ENCODE results near the gene FAM89B. TPM values are rescaled to one million over a fixed set of nuclear protein-coding genes. Genes with fewer than 3 reads are reported as not detected.

The FAM89B gene
- polyA plus RNA-seq, 1 donor from 2014 or later = 75.1 TPM

DNA sequence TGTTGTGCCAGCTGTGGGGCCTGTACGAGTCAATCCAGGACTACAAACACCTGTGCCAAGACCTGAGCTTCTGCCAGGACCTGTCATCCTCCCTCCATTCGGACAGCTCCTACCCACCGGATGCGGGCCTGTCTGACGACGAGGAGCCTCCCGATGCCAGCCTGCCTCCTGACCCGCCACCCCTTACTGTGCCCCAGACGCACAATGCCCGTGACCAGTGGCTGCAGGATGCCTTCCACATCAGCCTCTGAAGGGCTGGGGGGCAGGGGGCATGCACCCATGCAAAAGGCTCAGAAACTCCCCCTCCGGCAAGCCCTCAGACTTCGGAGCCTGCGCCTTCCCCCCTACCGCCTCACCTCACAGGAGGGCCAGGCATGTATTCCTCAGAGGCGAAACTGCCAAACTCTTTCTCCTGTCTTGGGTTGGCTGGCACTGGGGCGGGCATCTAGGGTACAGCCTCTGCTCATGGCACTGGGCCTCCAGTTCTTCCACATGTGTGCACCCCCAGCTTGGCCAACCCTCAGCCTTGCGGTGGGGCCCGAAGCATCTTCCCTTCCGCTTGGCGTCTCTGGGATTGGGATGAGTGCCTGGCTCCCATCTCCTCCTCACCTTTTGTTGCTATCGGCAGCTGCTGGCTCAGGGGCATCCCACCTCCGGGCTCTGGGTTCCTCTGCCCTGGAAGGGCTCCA lies 1.2 kb downstream of the FAM89B start:
- H4K20me1 ChIP-seq (ENCODE audit: insufficient read depth) = peaks cover 15% of the 10 kb centered on the region
- peak overlapping the region; percentile 73 for H3K27ac ChIP-seq (ENCODE audit: low read length)
- peaks cover 43% of the 10 kb centered on the region for H3K79me2 ChIP-seq (replicated peaks; ENCODE audit: insufficient read depth, low read length)
- H3F3A ChIP-seq (ENCODE audit: insufficient read depth, low read length, poor library complexity, severe bottlenecking) = peaks cover 9% of the 10 kb centered on the region
- H3K9me3 ChIP-seq (ENCODE audit: low read length) = no peaks in the 10 kb centered on the region
- peak overlapping the region; percentile 91 for H3K9ac ChIP-seq (ENCODE audit: low read length)
- no peaks in the 10 kb centered on the region for H3K9me2 ChIP-seq (ENCODE audit: insufficient read depth, low read length)
- peaks cover 7% of the 10 kb centered on the region for H3K27me3 ChIP-seq (ENCODE audit: insufficient read depth, low read depth, low read length)
- peak overlapping the region; percentile 82 for H3K4me3 ChIP-seq (ENCODE audit: low read length)
- H2AFZ ChIP-seq (ENCODE audit: low read depth, low read length) = no peak overlapping the region
- no peaks in the 10 kb centered on the region for H3K36me3 ChIP-seq (ENCODE audit: insufficient read depth, low read length)
- peak overlapping the region; percentile 88 for H3K4me2 ChIP-seq (ENCODE audit: low read length)
- TF ChIP-seq MXI1 (conservative IDR thresholded peaks at IDR 0.05; ENCODE audit: poor library complexity, severe bottlenecking) (no peak), EZH2 (IDR thresholded peaks at IDR 0.05; ENCODE audit: borderline replicate concordance, insufficient read depth, low read length, poor library complexity, severe bottlenecking) (no peak), SMC3 (conservative IDR thresholded peaks at IDR 0.05; ENCODE audit: poor library complexity) (no peak), RAD21 (conservative IDR thresholded peaks at IDR 0.05) (no peak), TAF1 (IDR thresholded peaks at IDR 0.05; ENCODE audit: low read depth) (no peak), POLR2AphosphoS5 (IDR thresholded peaks at IDR 0.05) (no peak), EP300 (conservative IDR thresholded peaks at IDR 0.05; ENCODE audit: poor library complexity, severe bottlenecking) (no peak)
- TF ChIP-seq, protein P1, sequence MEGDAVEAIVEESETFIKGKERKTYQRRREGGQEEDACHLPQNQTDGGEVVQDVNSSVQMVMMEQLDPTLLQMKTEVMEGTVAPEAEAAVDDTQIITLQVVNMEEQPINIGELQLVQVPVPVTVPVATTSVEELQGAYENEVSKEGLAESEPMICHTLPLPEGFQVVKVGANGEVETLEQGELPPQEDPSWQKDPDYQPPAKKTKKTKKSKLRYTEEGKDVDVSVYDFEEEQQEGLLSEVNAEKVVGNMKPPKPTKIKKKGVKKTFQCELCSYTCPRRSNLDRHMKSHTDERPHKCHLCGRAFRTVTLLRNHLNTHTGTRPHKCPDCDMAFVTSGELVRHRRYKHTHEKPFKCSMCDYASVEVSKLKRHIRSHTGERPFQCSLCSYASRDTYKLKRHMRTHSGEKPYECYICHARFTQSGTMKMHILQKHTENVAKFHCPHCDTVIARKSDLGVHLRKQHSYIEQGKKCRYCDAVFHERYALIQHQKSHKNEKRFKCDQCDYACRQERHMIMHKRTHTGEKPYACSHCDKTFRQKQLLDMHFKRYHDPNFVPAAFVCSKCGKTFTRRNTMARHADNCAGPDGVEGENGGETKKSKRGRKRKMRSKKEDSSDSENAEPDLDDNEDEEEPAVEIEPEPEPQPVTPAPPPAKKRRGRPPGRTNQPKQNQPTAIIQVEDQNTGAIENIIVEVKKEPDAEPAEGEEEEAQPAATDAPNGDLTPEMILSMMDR (IDR thresholded peaks at IDR 0.05; ENCODE audit: poor library complexity, severe bottlenecking) = no peak
- TF ChIP-seq, protein P2, sequence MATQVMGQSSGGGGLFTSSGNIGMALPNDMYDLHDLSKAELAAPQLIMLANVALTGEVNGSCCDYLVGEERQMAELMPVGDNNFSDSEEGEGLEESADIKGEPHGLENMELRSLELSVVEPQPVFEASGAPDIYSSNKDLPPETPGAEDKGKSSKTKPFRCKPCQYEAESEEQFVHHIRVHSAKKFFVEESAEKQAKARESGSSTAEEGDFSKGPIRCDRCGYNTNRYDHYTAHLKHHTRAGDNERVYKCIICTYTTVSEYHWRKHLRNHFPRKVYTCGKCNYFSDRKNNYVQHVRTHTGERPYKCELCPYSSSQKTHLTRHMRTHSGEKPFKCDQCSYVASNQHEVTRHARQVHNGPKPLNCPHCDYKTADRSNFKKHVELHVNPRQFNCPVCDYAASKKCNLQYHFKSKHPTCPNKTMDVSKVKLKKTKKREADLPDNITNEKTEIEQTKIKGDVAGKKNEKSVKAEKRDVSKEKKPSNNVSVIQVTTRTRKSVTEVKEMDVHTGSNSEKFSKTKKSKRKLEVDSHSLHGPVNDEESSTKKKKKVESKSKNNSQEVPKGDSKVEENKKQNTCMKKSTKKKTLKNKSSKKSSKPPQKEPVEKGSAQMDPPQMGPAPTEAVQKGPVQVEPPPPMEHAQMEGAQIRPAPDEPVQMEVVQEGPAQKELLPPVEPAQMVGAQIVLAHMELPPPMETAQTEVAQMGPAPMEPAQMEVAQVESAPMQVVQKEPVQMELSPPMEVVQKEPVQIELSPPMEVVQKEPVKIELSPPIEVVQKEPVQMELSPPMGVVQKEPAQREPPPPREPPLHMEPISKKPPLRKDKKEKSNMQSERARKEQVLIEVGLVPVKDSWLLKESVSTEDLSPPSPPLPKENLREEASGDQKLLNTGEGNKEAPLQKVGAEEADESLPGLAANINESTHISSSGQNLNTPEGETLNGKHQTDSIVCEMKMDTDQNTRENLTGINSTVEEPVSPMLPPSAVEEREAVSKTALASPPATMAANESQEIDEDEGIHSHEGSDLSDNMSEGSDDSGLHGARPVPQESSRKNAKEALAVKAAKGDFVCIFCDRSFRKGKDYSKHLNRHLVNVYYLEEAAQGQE (IDR thresholded peaks at IDR 0.05; ENCODE audit: borderline replicate concordance) = no peak

DNA sequence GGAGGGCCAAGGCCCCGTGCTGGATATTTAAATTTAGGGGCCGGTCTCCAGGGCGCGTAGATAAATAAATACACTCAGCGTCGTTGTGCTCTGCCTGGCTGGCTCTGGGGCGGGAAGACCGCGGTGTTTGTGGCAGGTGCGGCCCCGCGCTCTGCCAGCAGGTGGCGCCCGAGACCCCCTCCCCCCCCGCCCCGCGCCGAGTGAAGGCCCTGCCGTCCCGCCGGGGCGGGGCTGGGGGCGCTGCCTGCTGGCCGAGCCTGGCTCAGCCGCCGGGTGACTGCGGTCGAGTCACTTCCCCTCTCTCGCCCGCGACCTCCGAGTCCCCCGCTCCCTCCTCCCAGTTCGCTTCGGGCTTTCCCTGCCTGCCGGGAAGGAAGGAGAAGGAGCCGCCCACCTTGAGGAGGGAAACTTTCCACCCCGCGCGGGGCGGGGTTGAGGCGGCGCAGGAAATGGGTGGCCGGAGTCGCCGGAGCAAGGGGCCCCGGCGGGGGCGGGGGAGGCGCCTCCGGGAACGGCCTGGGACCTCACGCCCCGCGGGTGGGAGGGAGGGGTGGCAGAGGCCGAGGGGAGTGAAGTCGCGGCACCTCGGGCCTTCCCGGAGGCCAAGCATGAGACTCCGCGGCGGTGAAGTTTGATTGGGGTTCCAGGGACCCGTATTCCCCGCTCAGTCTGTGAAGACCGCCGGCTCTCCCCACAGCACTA lies 1.9 kb downstream of the FAM89B start:
- peak overlapping the region; percentile 44 for H3K27ac ChIP-seq (ENCODE audit: low read length)
- H3K9ac ChIP-seq (ENCODE audit: low read length) = peak overlapping the region; percentile 91
- H3K79me2 ChIP-seq (replicated peaks; ENCODE audit: insufficient read depth, low read length) = peaks cover 40% of the 10 kb centered on the region
- H3K9me2 ChIP-seq (ENCODE audit: insufficient read depth, low read length) = no peaks in the 10 kb centered on the region
- peak overlapping the region; percentile 82 for H3K4me3 ChIP-seq (ENCODE audit: low read length)
- H3K36me3 ChIP-seq (ENCODE audit: insufficient read depth, low read length) = no peaks in the 10 kb centered on the region
- peaks cover 7% of the 10 kb centered on the region for H3K27me3 ChIP-seq (ENCODE audit: insufficient read depth, low read depth, low read length)
- H3K9me3 ChIP-seq (ENCODE audit: low read length) = no peaks in the 10 kb centered on the region
- H3F3A ChIP-seq (ENCODE audit: insufficient read depth, low read length, poor library complexity, severe bottlenecking) = peaks cover 6% of the 10 kb centered on the region
- peaks cover 15% of the 10 kb centered on the region for H4K20me1 ChIP-seq (ENCODE audit: insufficient read depth)
- TF ChIP-seq, protein P1 (IDR thresholded peaks at IDR 0.05; ENCODE audit: poor library complexity, severe bottlenecking) = peak; percentile 76
- TF ChIP-seq, protein P2 (IDR thresholded peaks at IDR 0.05; ENCODE audit: borderline replicate concordance) = no peak
- TF ChIP-seq SMC3 (conservative IDR thresholded peaks at IDR 0.05; ENCODE audit: poor library complexity) (peak; percentile 60), MXI1 (conservative IDR thresholded peaks at IDR 0.05; ENCODE audit: poor library complexity, severe bottlenecking) (peak; percentile 23), RAD21 (conservative IDR thresholded peaks at IDR 0.05) (peak; percentile 39)
- H3K4me2 ChIP-seq (ENCODE audit: low read length) = peak overlapping the region; percentile 88
- H2AFZ ChIP-seq (ENCODE audit: low read depth, low read length) = no peak overlapping the region

All from neural cell (in vitro differentiated cells).